HG03520 (cell line): ENCODE data around the gene SIRT3.
"Not testable (repeated sequence)": the region's sequence is repeated elsewhere in the genome, so short reads cannot be mapped to it uniquely, and the experiment has no call there.

Experiments
- ATAC-seq: cut with Tn5 transposase; IDR thresholded peaks from one replicate; pipeline ENCODE4 v1.9.1; 2021; ENCODE audit warnings: mild to moderate bottlenecking, moderate library complexity; ENCODE audit not compliant: unreplicated experiment

SIRT3 gene

GRCh38 chr11:204587-205109, 31.5 kb downstream of the SIRT3 start:
- no peak for ATAC-seq

- ATAC-seq, result no peak
These were observed 32.1 kb downstream of the SIRT3 start for GRCh38 chr11:203945-204586.

GRCh38 chr11:203056-203944, 32.8 kb downstream of the SIRT3 start:
- no peak for ATAC-seq

- no peak for ATAC-seq
These were observed 33.7 kb downstream of the SIRT3 start for GRCh38 chr11:202490-202889.

GRCh38 chr11:201966-202365, 34.2 kb downstream of the SIRT3 start:
- ATAC-seq, result no peak

GRCh38 chr11:200224-201003, 35.7 kb downstream of the SIRT3 start:
- ATAC-seq, result no peak

- no peak for ATAC-seq
These were observed 36.4 kb downstream of the SIRT3 start for GRCh38 chr11:199782-200181.

- no peak for ATAC-seq
These were observed 37.0 kb downstream of the SIRT3 start for GRCh38 chr11:199004-199581.

GRCh38 chr11:198236-198806, 37.8 kb downstream of the SIRT3 start:
- ATAC-seq, result no peak

GRCh38 chr11:197741-198235, 38.4 kb downstream of the SIRT3 start:
- ATAC-seq, result no peak

GRCh38 chr11:196786-197731, 39.1 kb downstream of the SIRT3 start:
- no peak for ATAC-seq

GRCh38 chr11:193481-193880, 42.7 kb downstream of the SIRT3 start:
- ATAC-seq, result not testable (repeated sequence)

GRCh38 chr11:192674-193128, 43.4 kb downstream of the SIRT3 start, which contains the start of gene SCGB1C1:
TSS of gene SCGB1C1 (plus strand) at chr11:193078. CDS start at chr11:193100, 22 bp downstream.
- not testable (repeated sequence) for ATAC-seq

GRCh38 chr11:191490-192478, 44.4 kb downstream of the SIRT3 start:
- ATAC-seq, result peak; percentile 55

GRCh38 chr11:190546-190945, 45.6 kb downstream of the SIRT3 start:
- ATAC-seq, result not testable (repeated sequence)

GRCh38 chr11:189843-190311, 46.3 kb downstream of the SIRT3 start:
- ATAC-seq, result peak; percentile 70

GRCh38 chr11:189200-189783, 46.9 kb downstream of the SIRT3 start:
- ATAC-seq, result not testable (repeated sequence)
